H4 (cell line): ENCODE measurements around the gene PTPRN2. TPM values are rescaled to one million over a fixed set of nuclear protein-coding genes. Genes with fewer than 3 reads are reported as not detected.

Experiments
- DNase-seq: peaks from one replicate; pipeline ENCODE4 v3.0.0-alpha.2; 2015; ENCODE audit warnings: low spot score
- total RNA-seq: library from RNA; depleted of rRNA; stranded (reverse); fragments of >200 nt; shearing (Covaris generic); gene quantifications from 2 replicates; pipeline ENCODE4 v1.2.3, GENCODE V29; 2014

Gene PTPRN2
- total RNA-seq, 1 experiment from 2014 or later: 0.97 TPM

- no peak for DNase-seq
Measured at GRCh38 chr7:157558516-157558874, 1029.1 kb downstream of the PTPRN2 start.

DNA sequence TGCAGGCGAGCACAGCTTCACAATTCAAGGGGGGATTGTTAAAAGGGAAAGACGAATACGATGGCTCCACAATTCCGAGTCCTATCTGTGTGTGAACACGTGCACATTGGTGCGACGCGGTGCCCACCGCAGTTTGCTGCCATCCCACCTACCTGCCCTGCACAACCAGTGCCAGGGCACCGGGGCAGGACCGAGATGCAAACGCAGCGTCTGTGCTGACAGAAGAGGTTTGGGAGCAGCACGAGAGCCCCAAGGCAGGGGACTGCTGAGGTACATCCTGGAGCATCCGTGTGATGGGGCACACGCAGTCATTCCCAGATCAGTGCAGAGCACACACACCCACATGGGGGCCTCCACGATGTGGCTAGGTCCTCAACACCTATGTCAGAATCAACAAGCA is 1029.6 kb downstream of the PTPRN2 start:
- no peak for DNase-seq

DNA sequence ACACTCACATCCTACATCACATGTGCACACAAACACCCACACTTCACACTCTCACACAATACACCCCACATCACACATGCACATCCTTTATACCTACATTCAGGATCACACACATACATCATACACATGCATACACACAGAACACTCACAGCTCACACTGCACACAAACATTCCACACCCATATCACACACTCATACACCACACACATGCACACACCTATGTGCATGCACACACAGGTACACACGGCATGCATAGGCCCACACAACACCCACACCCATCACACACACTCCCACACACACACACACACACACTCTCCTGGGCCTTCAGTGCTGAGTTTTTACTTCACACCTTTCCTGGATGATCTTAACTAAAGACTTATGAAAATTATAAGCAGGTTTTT is 1030.4 kb downstream of the PTPRN2 start:
- no peak for DNase-seq

GRCh38 chr7:157556642-157556944 is 1031.0 kb downstream of the PTPRN2 start:
- DNase-seq: no peak

- no peak for DNase-seq
Measured at GRCh38 chr7:157555944-157556641, 1031.5 kb downstream of the PTPRN2 start.

DNA sequence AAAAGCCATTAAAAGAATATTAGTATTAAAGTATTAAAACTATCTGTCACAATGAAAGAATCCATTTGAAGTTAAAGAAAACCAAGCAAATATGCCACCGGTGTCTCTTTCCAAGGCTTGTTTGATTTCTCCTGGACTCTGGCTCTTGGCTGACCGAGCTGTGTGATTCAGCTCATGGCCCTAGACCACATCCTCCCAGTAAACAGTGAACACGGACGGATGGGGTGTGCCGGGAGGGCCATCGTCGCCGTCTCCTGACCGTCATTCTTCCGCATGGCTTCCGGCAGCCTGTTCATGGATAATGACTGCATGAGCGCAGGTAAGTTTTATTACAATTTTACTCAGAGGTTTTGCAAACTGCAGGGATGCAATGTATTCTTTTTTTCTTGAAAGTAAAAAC is 1032.3 kb downstream of the PTPRN2 start:
- peak; percentile 92 for DNase-seq

- no peak for DNase-seq
Measured at GRCh38 chr7:157554393-157555238, 1033.0 kb downstream of the PTPRN2 start.

DNA sequence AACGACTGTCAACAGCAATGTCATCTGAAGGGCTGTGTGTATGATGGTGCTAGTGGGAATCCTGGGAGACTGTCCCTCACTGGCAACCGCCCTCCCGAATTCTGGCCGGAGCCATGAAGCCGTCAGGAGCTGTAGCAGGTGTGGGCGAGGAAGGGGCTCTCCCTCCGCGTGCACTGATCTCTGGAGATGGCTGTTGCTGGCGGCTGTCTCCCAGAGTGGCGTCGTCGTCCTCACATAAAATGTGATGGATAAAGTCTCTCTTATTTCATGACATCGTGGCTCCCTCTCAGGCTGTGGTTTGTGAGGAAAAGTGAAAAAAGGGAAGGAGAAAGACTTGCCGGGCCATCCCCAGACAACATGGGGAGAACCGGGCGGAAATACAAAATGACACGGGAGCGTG is 1034.4 kb downstream of the PTPRN2 start:
- DNase-seq: no peak

DNA sequence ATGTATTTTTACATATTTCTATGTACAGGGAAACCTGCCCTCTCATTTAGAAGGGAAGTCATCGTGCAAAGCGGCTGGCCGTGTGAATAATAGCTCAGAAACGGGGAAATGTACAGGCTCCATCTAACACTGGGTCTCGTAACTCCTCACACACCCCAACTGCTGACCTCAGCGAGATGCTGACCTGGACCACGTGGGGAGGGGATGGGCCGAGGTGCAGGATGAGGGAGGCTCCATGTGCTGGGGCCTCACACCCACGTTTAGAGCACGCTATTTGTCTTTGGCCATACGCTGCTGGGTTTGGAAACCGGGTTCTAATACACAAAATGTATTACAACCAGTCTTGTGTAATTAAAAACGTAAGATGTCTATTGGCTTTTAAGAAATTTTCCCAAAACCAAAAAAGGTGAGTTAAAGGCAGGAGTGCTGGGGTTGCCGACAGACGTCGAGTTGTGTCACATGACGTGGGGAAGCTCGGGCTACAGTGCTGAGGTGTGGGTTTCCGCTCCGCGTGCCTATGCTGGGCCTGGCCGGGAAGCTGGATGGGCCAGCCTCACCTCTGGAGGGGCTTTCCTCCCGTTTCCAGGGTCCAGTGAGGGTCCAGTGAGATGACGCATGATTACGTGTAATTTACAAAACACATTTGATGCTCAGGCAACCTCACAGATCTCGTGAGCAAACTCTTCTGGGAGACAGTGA is 1035.2 kb downstream of the PTPRN2 start:
- no peak for DNase-seq

DNA sequence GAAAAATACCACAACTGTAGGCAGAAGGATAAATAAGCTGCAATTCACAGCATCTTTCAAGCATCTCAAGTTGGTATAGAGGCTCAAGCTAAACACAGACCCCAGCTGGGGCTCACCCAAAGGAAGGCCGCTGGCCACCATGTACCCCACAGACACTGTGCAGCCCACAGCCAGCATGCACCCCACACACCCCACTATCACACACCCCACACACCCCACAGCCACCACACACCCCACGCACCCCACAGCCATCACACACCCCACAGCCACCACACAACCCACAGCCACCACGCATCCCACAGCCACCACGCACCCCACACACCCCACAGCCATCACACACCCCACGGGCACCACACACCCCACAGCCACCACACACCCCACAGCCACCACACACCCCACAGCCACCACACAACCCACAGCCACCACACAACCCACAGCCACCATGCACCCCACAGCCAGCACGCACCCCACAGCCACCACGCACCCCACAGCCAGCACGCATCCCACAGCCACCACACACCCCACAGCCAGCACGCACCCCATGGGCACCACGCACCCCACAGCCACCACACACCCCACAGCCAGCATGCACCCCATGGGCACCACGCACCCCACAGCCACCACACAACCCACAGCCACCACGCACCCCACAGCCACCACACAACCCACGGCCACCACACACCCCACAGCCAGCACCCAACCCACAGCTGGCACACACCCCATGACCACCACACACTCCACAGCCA is 1036.1 kb downstream of the PTPRN2 start:
- no peak for DNase-seq

DNA sequence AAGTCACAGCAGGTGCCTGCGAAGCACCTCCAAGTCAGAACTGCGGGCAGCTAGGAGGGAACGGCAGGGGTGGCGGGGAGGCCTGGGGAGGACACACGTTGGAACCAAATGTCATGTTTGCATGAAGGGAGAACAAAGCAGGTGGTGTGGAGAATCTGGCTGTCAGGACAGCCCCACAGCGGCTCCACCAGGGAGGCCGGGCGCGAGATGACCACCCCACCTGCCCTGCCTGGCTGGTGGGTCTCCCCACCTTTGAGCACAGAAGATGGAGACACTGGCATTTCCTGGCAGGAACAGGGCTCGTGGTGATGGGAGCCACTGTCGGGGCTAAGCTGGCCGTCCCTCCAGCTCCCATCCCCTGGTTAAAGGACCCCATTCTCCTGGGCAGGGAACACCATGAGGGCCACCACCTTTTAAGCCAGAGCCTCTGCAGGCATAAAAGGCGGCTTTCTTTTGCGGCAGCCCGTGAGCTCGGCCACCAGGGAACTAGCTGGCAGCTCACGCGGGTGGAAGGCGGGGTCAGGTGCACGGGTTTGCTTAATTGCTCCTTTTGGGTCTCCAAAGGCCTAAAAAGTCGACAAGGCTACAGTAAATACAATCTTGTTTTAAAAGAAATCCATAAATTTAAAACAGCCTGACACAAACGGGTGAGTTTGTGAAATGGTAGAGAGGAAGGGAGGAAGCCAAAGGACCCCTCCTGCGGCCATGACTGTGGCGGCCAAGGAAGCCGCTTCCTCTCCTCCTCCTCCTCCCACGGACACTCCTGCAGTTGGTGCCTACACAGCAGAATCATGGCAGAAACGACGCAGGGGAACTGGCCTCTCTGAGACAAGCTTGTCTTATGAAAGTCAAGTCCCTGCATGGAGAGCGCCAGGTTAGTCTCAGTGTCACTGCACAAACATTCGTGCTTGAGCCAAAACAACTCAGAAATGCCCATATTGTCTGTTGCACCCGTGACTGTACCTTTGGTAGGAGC is 1037.0 kb downstream of the PTPRN2 start:
- DNase-seq: no peak

DNA sequence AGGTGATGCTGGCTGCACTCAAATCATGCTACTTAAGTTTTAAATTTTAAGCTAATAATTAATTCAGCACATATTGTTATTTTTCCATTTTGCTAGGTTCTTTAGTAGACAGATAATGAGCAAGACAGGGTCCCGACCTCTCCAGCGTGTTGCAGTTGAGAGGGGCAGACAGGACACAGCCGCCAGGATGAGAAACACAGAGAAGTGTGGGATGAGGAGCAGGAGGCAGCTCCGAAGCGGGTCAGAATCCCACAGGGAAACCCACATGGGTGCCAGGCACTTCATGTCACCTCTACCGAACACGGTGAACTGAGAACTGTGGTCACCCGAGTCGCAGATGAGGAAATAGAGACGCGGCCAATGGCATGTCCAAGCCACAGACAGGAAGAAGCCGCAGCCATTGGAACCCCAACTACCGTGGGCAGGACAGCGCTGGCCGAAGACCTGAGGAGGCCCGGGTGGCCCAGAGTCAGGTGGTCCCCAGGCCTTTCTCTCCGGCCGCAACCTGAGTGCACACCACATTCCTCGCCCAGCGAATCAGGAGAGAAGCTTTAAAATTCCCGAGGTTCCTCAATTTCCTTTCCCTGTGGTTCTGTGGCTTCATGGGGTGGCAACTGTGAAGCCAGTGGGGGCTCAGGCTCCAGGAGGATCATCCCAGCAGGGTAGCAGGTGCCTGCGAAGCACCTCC is 1037.9 kb downstream of the PTPRN2 start:
- DNase-seq: no peak

GRCh38 chr7:157548691-157549303 is 1038.8 kb downstream of the PTPRN2 start:
- DNase-seq: no peak

- DNase-seq: no peak
Measured at GRCh38 chr7:157547611-157548010, 1040.0 kb downstream of the PTPRN2 start.

- no peak for DNase-seq
Measured at GRCh38 chr7:157547102-157547501, 1040.5 kb downstream of the PTPRN2 start.

GRCh38 chr7:157545681-157546060 is 1042.0 kb downstream of the PTPRN2 start:
- DNase-seq: no peak

DNA sequence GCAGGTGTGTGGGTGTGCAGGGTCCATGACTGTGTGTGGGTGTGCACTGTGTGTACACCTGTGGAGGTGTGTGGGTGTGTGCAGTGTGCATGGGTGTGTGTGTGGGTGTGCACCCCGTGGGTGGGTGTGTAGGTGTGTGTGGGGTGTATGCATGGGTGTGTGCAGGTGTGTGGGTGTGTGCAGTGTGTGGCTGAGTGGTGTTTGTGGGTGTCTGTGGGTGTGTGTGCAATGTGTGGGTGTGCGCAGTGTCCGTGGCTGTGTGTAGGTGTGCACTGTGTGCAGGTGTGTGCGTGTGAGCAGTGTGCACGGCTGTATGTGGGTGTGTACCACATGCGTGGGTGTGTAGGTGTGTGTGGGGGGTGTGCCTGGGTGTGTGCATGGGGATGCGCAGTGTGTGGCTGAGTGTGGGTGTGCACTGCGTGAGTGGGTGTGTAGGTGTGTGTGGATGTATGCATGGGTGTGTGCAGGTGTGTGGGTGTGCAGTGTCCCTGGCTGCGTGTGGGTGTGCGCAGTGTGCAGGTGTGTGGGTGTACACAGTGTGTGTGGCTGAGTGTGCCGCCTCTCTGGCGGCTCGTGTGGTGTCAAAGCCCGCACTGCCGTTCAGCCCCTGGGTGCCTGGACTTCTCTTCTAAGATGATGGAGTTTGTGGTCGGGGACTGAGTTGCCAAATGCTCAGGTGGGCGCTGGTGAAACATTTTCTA is 1042.5 kb downstream of the PTPRN2 start:
- DNase-seq: no peak

DNA sequence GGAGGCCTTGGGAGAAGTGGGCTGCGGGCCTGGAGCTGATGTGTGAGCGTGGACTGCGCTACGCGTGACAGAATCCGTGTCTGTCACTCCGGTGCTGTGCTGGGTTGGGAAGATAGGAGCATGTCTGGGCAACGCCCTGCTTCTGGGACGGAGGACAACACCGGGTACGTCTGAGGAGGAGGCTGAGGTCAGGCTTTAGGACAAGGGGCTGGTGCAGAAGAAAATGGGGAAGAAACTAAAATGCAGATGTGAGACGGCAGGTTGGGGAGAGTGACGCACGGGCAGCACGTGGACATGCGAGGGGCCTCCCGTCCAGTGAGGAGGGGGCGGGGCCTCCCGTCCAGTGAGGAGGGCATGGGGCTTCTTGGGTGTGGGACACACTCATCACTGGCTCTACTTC is 1043.4 kb downstream of the PTPRN2 start:
- no peak for DNase-seq

DNA sequence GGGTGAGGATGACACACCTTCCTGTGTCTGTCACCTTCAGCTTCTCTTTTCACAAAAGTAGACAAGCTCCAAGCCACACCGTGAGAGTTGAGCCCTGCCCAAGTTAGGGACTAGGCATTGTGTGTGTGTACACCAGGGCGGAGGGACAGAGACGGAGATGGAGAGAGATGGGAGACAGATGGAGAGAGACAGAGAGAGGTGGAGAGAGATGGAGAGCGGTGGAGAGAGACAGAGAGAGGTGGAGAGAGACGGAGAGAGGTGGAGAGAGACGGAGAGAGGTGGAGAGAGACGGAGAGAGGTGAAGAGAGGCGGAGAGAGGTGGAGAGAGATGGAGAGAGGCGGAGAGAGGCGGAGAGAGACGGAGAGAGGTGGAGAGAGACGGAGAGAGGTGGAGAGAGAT is 1043.8 kb downstream of the PTPRN2 start:
- no peak for DNase-seq
